ENCODE measurements around the gene MPEG1.

MPEG1 gene

DNA sequence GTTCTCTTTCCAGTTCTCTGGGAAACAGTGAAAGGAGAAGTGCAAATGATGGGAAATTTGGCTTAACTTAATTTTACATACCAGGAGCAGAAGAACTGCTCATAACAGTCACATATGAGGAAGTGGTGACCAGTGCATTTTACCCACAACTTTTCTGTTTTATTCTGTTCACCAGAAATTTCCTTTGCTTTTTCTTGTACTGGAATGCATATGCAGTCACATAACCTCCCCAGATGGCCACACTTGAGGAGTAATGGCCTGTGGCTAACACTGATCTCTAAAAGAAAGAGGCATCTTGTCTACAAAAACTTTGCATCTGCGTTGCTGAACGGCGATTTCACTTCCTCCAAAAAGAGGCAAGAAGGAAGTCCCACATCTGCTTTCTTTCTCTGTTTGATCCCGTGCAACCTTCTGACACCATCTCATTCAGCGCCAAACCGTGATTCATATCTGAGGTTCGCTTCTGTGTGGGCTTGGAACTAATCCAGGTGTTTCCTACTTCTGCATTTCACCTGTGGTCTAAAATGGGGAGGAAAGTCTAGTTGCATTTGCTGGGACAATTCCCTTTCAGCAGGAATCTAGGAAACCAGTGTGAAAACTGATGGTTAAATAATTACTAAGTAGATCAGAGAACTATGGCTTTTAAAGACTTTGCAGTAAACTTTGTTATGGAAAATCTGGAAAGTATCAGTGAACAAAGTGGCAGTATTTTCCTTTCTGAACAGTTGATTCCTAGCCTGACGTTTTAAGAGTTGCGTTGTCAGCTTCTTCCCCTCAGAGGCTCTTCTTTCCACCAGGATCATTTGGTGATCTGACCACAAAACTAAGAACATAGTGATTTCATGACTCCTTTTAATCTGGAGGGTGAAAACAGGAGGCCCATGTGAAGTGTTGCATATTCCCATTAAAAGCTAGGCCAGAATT, 4.2 kb upstream of the MPEG1 start:
- DNase-seq = no peak

DNA sequence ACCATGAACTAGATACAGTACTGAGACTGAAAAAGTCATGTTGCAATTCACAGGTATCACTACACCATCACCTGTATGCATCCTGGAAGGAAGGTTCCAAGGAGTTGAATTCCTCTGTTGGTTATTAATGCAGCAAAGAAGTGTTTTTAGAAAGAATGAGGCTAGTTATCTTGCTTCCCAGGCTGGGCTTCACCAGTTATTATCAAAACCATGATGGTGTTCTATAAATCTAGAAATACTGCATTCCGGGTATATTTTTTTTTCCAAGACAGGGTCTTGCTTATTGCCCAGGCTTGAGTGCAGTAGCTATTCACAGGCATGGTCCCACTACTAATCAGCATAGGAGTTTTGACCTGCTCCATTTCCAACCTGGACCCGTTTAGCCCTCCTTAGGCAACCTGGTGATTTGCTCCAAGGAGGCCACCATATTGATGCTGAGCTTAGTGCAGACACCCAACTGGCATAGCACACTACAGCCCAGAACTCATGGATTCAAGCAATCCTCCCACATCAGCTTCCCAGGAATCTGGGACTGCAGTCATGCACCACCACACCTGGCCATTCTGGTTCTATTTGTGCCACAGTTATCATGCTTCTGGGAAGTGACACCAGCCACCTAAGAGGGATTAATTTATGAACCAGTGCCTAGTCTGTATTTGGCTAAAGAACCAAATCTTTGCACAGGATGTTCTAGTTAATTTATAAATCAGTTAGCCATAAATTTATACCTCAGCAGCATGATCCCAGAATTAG, 1.6 kb upstream of the MPEG1 start:
- no peak for DNase-seq

DNA sequence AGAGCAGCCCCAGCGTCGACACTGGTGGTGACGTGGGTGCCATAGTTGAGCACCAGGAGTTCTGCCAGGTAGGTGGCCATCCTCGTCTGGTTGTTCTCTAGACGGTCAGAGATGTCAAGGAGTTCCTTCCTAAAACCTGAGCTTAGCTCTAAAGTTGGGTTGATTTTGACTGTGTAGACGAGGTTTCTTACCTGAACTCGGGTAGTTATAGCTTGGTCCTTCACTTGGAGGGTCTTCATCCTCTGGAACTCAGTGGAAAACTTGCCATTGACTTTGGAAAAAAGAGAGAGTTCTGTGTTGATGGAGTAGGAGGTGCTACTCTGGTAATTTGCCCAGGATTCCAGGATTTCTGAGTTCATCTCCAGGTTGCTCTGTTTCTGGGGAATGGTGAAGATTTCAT, 505 bp downstream of the MPEG1 start:
- no peak for DNase-seq

DNA sequence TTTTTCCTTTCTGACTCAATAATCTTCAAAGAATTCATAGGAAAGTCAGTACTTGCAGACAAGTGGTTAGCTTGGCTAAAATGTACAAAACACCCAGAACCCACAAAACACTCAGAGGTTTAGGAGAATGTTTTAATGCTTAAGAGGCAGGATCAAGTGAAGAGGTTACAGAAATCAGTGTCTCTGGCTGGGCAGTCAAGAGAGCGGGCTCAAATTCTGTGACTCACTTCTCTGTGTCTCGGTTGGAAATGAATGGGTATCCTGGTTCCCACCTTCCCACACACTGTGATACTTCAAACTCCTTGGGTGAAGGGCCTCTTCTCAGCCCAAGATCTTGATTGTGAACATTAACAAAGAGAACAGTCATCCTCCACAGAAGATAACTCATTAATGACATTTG, 3.8 kb downstream of the MPEG1 start:
- DNase-seq = no peak

DNA sequence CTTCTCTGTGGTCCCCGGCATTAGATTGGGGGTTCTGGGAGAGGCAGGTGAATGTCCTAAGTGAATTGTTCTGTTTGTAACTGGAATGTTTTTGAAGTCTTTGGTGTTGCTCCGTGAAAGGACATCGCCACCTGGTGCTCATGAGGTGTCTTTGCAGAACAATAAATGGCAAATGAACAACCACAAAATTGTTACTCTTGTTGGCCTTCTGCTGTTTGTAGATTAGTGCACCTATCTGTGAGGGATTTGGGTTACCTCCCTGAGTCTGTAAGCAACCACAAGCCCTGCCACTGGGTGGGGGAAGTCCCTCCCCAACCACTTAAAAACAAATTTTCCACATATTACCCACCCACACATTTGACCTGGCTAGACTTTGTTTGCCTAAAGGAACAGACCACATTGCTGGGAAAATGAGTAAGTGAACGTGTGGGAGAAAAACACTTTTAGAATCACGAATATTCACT, 4.7 kb downstream of the MPEG1 start:
- DNase-seq = peak in 5 of 6 experiments; percentile 4 to 41 (median 22)

GRCh38 chr11:59206635-59207034, 6.1 kb downstream of the MPEG1 start:
- DNase-seq = peak in 1 of 6 experiments; percentile 1

GRCh38 chr11:59205648-59206047, 7.1 kb downstream of the MPEG1 start:
- no peak for DNase-seq

DNA sequence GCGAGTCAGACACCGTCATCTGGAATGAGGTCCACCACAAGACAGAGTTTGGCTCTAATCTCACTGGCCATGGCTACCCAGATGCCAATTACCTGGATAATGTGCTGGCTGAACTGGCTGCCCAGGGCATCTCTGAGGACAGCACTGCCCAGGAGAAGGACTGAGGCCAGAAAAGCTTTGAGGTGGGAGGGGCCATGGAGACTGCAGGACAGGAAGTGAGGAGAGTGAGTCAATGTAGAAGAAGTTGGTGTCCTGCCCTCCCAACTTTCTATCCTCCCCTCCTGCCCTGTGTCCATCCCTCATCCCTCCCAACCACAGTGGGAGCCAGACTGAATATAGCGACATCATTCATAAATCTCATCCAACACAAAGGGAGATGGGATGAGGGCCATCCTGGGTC, 8.0 kb downstream of the MPEG1 start:
- no peak for DNase-seq

- DNase-seq = no peak
Observed at GRCh38 chr11:59201353-59201752, 11.4 kb downstream of the MPEG1 start.

GRCh38 chr11:59200423-59200746, 12.3 kb downstream of the MPEG1 start:
- no peak for DNase-seq

GRCh38 chr11:59199546-59200422, 12.9 kb downstream of the MPEG1 start:
- DNase-seq = no peak

DNA sequence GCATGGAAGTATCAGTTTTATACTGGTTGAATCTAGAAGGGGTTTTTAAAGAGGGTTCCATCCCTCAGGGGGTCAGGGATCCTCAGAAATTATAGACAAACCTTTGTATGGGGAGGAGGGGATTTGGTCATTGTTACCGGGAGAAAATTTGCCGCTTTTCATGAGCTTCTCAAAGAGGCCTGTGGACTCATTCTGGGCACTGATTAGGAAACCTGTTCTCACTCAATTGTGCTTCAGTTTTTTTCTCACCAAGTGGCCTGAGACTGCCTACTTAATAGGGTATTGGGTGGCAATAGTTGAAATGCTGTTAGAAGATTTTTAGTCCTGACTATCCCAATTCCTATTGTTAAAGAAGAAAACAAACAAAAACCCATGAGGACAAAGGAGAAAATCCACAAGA, 14.0 kb downstream of the MPEG1 start:
- DNase-seq = no peak

- no peak for DNase-seq
Observed at GRCh38 chr11:59197991-59198390, 14.7 kb downstream of the MPEG1 start.

DNA sequence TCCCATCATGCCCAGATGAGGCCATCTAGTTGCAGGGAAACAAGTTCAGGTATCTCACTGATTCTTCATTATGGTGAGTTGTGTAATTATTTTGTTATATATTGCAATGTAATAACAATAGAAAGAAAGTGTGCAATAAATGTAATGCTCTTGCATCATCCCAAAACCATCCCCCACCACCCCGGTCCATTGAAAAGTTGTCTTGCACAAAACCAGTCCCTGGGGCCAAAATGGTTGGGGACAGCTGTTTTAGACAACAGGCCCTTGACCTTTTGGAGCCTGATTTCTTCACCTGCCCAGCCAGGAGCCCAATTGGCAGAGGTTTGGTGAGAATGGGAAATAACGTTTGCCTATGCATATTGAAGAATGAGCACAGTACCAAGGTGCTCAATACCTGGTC, 15.9 kb downstream of the MPEG1 start:
- DNase-seq = no peak

GRCh38 chr11:59195586-59195985, 17.1 kb downstream of the MPEG1 start:
- DNase-seq = no peak

DNA sequence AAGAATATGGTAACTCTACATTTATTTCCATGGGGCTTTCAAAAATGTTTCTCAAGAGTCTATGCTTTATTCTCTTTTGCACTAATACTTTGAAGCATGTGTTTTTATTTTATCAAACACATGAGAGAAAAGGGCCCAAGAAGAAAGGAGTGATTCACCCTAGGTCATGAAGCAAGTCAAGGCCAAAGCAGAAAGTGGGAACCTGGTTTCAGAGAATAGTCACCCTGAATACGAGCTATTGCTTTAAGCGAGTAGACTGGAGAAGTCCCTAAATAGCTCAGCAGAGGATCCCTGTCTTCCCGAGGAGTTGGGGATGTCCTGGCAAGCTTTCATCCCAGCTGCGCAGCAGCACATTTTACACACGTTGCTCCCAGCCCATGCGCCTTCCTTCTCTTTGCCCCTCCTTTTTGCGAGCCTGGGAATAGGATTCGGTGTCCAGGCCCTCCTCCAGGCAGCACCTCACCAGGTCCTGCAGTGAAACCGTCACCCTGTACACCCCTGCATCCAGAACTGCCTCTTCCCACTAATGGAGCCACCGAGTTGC, 19.1 kb downstream of the MPEG1 start:
- DNase-seq = no peak

- no peak for DNase-seq
Observed at GRCh38 chr11:59192446-59193020, 20.2 kb downstream of the MPEG1 start.

DNA sequence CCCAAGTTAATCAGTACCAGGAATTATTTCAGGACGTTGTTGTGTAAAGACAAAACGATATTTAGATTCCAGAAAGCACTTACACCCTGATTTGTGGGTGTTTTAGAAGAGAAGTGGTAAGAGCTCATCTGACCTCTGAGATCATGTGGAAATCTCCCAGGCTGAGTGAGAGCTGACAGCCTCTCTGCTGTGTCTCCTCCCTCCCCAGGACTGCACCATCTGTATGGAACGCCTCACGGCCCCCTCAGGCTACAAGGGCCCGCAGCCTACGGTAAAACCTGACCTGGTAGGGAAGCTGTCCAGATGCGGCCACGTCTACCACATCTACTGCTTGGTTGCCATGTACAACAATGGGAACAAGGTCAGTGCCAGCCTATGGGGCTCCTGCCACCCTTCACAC, 20.8 kb downstream of the MPEG1 start:
- DNase-seq = no peak

DNA sequence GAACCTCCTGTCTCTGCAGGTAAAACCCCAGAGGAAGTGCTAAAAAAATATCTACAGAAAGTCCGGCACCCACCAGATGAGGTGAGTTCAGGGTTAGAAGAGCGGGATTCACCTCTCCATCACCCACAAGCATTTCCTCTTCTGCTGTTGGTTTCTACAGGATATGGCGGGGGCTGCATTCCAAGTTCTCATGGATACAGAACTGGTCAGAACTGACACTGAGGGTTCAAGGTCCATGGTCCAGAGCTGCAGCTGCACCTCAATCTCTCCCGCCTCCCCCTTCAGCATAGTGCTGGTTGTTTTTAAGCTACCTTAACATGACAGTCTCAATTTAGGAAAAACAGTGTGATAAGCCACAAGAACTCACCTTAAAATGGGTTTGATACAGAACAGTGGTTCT, 21.6 kb downstream of the MPEG1 start:
- DNase-seq = no peak

DNA sequence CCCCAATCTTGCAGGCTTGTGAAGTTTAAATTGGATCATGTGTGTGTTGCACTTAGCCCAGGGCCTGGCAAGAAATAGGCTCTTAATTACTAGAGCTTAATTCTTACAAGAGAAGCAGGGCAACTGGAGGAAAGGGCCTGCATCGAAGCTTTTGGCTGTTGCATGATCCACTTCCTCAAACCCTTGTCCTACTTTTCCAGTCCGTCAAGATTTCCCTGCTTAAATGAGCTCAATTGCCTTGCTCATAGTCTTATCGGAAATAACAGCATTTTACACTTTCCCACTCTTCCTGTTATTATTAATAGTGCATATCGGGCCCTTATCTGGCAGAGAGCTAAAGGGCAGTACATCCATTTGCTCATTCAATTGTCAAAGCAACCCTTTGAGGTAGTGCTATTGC, 22.7 kb downstream of the MPEG1 start:
- no peak for DNase-seq

GRCh38 chr11:59188954-59189353, 23.8 kb downstream of the MPEG1 start:
- DNase-seq = no peak

DNA sequence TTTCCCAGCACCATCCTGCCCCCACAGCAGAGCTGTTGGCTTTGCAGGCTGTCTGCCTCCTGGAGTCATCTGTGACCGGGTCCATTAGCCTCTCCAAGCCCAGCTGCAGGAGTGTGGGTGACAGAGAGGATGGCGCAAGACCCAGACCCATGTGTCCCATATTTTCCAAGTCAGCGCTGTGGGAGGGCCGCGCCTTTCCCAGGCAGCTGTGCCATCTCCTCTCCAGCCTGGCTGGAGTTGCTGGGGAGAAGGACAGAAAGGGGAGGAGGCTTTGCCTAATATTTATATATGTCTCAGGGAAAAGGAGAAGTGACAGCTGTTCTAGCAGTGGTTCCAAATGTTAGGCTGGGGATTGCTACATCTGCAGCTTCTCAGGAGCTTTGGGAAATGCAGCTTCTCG, 25.1 kb downstream of the MPEG1 start:
- DNase-seq = no peak

- DNase-seq = no peak
Observed at GRCh38 chr11:59187035-59187434, 25.7 kb downstream of the MPEG1 start.

All from stimulated activated naive CD4-positive, alpha-beta T cell (primary cell).